Effector memory CD4-positive, alpha-beta T cell (primary cell): ENCODE results near the gene TPPP3.

Source experiments
- DNase-seq, 3 donors: peaks; one replicate each; pipeline ENCODE4 v3.0.0-alpha.2; 2020
- H3K27ac ChIP-seq: 2 replicates; pipeline ENCODE4 v1.7.0; 2013; ENCODE audit warnings: mild to moderate bottlenecking, low read length, moderate library complexity; ENCODE audit not compliant: insufficient read depth, poor library complexity, severe bottlenecking
- H3K27me3 ChIP-seq: replicated peaks from 2 replicates; pipeline ENCODE4 v1.7.0; 2013; ENCODE audit warnings: mild to moderate bottlenecking, low read length; ENCODE audit not compliant: insufficient read depth, control insufficient read depth, poor library complexity, severe bottlenecking
- H3K36me3 ChIP-seq: 2 replicates; pipeline ENCODE4 v1.7.0; 2013; ENCODE audit warnings: mild to moderate bottlenecking, low read length, moderate library complexity; ENCODE audit not compliant: control insufficient read depth, insufficient read depth
- H3K4me1 ChIP-seq: 2 replicates; pipeline ENCODE4 v1.7.0; 2013; ENCODE audit warnings: low read length, mild to moderate bottlenecking; ENCODE audit not compliant: control insufficient read depth, insufficient read depth, poor library complexity, severe bottlenecking
- H3K4me3 ChIP-seq: 2 replicates; pipeline ENCODE4 v1.7.0; 2013; ENCODE audit warnings: low read length, low read depth, mild to moderate bottlenecking; ENCODE audit not compliant: insufficient read depth, poor library complexity, severe bottlenecking
- H3K9me3 ChIP-seq: 2 replicates; pipeline ENCODE4 v1.7.0; 2013; ENCODE audit warnings: mild to moderate bottlenecking, low read length, moderate library complexity; ENCODE audit not compliant: control insufficient read depth

The TPPP3 gene

DNA sequence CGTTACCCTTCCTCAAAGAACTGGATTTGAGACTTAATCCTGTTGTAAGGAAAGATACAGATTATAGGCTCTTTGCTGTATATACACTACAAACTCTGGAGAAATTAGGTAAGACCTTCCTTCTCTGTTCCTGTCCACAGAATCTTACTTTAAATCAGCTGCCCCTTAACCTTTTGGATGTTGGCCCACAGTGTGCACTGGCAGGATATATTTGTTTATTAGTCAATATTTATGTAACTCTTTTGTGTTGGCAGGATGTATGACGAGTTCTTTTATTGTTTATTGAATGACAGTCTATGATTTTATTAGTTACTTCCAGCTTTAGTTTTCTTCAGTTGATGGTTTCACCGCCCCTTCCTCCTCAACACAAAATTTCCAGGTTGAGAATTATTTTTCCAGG lies 47.0 kb downstream of the TPPP3 start:
- H3K27ac ChIP-seq = no peak overlapping the region
- no peaks in the 10 kb centered on the region for H3K36me3 ChIP-seq

DNA sequence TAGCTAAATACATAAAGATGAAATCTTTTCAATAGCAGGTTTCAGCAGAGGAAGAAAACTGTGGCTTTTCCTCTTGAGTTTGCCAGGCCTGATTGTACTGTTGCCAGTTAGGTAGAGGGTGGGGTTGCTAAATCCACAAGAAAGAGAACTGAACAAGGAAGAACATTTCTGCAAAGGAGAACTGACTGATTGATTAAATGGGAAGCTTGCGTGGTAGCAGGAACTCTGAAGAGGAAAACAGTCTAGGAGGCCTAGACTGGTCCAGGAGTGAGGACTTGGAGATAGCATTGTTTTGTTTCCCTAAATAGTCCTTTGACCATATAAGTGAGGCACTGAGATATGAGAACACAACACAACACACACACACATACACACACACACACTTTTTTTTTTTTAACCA lies 47.9 kb downstream of the TPPP3 start:
- no peaks in the 10 kb centered on the region for H3K36me3 ChIP-seq
- no peaks in the 10 kb centered on the region for H3K27me3 ChIP-seq
- no peak for DNase-seq
- no peak overlapping the region for H3K27ac ChIP-seq
- no peak overlapping the region for H3K4me3 ChIP-seq
- no peaks in the 10 kb centered on the region for H3K4me1 ChIP-seq
- H3K9me3 ChIP-seq = no peaks in the 10 kb centered on the region

More for the DNA sequence above, 47.0 kb downstream of the TPPP3 start:
- H3K4me3 ChIP-seq = no peak overlapping the region
- DNase-seq = no peak
- no peaks in the 10 kb centered on the region for H3K9me3 ChIP-seq
- H3K27me3 ChIP-seq = no peaks in the 10 kb centered on the region
- no peaks in the 10 kb centered on the region for H3K4me1 ChIP-seq

DNA sequence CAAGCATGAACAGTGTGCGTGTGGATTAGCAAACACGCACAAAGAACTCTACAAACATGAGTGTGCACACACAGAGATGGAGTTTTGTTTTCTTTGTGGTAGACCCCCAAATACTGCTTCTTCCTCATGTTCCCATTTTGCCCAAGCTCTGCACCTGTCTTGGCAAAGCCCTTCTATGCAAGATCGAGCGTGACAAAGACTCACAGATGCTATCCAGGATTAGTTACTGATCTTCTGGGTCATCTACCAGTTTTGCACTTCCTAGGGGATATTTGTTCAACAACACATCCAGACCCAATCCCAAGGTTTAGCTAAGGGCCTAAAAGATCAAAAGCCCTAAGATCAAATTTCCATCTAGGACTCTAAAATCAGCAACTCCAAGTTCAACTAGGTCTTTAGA lies 50.7 kb downstream of the TPPP3 start:
- no peaks in the 10 kb centered on the region for H3K4me1 ChIP-seq
- DNase-seq = no peak
- no peaks in the 10 kb centered on the region for H3K27me3 ChIP-seq
- no peaks in the 10 kb centered on the region for H3K36me3 ChIP-seq
- no peak overlapping the region for H3K4me3 ChIP-seq
- H3K27ac ChIP-seq = no peak overlapping the region
- H3K9me3 ChIP-seq = no peaks in the 10 kb centered on the region

DNA sequence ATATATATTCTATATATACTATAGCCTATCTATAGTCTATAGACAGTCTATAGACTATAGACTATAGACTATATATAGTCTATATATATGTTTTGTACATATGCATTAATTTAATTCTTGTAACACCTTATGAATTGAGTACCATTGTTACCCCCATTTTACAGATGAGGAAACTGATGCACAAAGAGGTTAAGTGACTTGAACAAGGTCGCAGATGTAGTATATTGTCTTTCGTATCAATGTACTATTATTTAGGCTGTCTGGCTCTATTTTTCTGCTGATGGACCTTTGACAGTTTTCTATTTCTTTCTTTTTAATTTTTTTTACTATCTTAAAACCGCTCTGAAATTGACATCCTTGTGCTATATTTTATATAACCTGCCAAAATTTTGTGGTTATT lies 52.0 kb downstream of the TPPP3 start:
- H3K36me3 ChIP-seq = no peaks in the 10 kb centered on the region
- no peaks in the 10 kb centered on the region for H3K4me1 ChIP-seq
- H3K9me3 ChIP-seq = no peaks in the 10 kb centered on the region
- no peak for DNase-seq
- no peaks in the 10 kb centered on the region for H3K27me3 ChIP-seq
- H3K4me3 ChIP-seq = no peak overlapping the region
- H3K27ac ChIP-seq = no peak overlapping the region
